Measurements from ENCODE around the gene LTB4R2. TPM values are rescaled to one million over a fixed set of nuclear protein-coding genes. Genes with fewer than 3 reads are reported as not detected.

LTB4R2 gene
- total and polyA plus RNA-seq, 3 experiments from 2014 or later, result 2.6 to 8.7 (median 8.3) TPM

DNA sequence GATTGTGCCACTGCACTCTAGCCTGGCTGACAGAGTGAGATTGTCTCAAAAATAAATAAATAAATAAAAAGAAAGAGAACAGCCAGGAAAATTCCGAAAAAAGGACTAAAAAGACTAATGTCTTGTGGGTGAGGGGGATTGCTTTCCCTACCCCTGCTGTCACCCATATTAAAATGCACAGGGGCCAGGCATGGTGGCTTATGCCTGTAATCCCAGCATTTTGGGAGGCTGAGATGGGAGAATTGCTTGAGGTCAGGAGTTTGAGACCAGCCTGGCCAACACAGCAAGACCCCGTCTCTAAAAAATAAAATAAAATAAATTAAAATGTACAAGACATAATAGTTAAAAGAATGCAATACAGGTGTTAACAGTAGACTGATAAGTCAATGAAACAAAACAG lies 16.4 kb upstream of the LTB4R2 start:
- Mint-ChIP-seq H3K27me3 (no peaks in the 10 kb centered on the region), H3K4me1 (peaks cover 16 to 36% (median 17%) of the 10 kb centered on the region in 3 donors), H3K9me3 (no peaks in the 10 kb centered on the region), H3K4me3 (no peak overlapping the region), H3K36me3 (peaks cover 5 to 71% (median 18%) of the 10 kb centered on the region in 3 donors), H3K27ac (no peak overlapping the region)
- CTCF ChIA-PET, result interaction anchor here (1.0 to 4.5 kb wide), 4 partner anchors 14 to 49 kb away, joined by 3 to 33 read pairs (median 8); partner anchors contain the start of genes CIDEB and TINF2
- Histone ChIP-seq H3K4me3 (ENCODE audit: low read length) (no peak overlapping the region), H3K36me3 (ENCODE audit: insufficient read depth, low read length) (peaks cover 39% of the 10 kb centered on the region), H3K4me1 (ENCODE audit: insufficient read depth, low read length) (peaks cover 20% of the 10 kb centered on the region), H3K27ac (ENCODE audit: low read depth, low read length) (no peak overlapping the region), H3K9me3 (ENCODE audit: low read length) (no peaks in the 10 kb centered on the region), H3K27me3 (ENCODE audit: insufficient read depth, low read length, poor library complexity, severe bottlenecking) (no peaks in the 10 kb centered on the region)
- no peak for DNase-seq
- POLR2A ChIA-PET, result interaction anchor here (0.5 kb wide), 1 partner anchor 11 kb away, joined by 4 read pairs; no protein-coding TSS in a partner anchor

DNA sequence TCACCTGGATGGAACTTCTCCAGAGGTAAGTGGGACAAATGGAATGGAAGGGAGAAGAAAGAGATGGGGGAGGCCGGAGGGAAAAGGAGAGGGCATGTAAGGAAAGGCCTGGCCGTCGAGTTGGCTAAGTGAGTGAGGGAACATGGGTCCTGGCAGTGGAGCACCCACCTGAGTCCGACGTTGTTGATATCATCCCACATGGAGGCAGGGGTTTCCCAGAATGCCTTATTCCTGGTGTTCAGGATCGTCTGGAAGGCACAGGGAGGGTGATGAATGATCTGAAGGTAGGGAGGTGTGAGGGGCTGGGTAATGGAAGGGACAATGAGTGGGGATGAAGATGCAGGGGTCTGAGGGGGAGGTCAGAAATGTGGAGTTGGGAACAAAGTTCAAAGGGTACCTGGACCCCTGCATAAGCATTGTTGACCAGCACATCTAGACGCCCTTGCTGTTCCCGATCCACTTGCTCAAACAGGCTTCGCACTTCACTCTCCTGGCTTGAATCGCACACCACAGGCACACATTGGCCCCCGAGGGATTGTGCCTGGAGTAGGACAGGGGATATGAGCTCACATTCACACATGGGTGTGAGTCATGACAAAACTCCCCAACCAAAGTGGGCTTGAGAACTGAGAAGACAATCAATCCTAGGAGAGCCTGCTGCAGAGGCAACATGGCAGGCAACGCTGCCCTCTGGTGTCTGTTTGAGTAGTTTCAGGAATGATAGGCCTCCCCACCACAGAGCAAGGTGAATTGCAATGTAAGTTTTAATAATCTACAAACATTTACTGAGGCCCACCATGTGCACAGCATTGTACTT lies 13.4 kb upstream of the LTB4R2 start:
- ChIA-PET CTCF (interaction anchor here (0.5 to 10.5 kb wide), 13 partner anchors 13 to 187 kb away, joined by 3 to 151 read pairs (median 6); partner anchors contain the start of genes ADCY4, CIDEB, LTB4R and LTB4R2), POLR2A (interaction anchor here (0.5 to 4.4 kb wide), 2 partner anchors 31 to 54 kb away, joined by 3 to 30 read pairs; partner anchors contain the start of gene TINF2)
- Histone ChIP-seq H3K36me3 (ENCODE audit: insufficient read depth, low read length) (peaks cover 25% of the 10 kb centered on the region), H3K27me3 (ENCODE audit: insufficient read depth, low read length, poor library complexity, severe bottlenecking) (no peaks in the 10 kb centered on the region), H3K4me3 (ENCODE audit: low read length) (no peak overlapping the region), H3K9me3 (ENCODE audit: low read length) (no peaks in the 10 kb centered on the region), H3K4me1 (ENCODE audit: insufficient read depth, low read length) (peaks cover 45% of the 10 kb centered on the region), H3K27ac (ENCODE audit: low read depth, low read length) (no peak overlapping the region)
- peaks cover 39 to 50% (median 46%) of the 10 kb centered on the region in 3 donors for H3K4me1 Mint-ChIP-seq
- no peaks in the 10 kb centered on the region for H3K9me3 Mint-ChIP-seq
- H3K27me3 Mint-ChIP-seq, result no peaks in the 10 kb centered on the region
- H3K27ac Mint-ChIP-seq, result peak overlapping the region; percentile 50 to 97 (median 84)
- DNase-seq, result peak; percentile 52 to 80 (median 68)
- peak overlapping the region in 3 of 7 donors; percentile 5 to 63 (median 61) for H3K4me3 Mint-ChIP-seq
- H3K36me3 Mint-ChIP-seq, result peaks cover 5 to 63% (median 7%) of the 10 kb centered on the region in 3 donors

DNA sequence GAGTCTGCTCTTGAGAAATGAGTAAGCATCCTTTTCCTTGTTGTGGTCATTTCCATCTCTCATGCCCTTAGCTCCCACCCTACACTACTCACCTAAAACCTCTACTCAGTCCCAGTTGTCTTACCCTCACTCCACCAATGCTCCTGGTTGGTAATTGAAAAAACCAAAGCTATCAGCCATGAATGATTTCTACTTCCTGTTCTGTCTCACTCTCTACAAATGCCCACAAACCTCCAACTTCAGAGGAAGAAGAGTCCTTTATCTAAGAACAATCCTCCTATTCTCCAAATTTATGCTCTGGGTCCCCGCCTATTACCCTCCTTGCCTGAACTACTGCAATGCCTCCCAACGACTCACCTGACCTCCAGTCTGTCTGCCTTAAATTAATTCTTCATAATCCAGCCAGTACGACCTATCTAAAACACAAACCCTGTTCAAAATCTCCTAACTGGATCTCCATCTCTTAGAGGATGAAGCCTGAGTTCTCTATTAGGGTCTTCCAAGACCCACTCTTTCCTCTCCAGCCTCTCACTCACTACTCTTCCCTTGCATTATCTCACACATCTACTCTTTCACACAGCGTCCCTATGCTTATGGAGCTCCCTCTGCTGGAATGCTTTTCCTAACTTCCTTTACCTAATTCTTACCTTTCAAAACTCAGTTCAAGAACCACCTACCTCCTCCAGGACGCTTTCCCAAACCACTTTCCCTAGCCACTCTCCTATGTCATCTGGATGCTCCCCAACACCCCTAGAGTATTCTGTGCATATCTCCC lies 12.6 kb upstream of the LTB4R2 start:
- no peaks in the 10 kb centered on the region for H3K9me3 Mint-ChIP-seq

DNA sequence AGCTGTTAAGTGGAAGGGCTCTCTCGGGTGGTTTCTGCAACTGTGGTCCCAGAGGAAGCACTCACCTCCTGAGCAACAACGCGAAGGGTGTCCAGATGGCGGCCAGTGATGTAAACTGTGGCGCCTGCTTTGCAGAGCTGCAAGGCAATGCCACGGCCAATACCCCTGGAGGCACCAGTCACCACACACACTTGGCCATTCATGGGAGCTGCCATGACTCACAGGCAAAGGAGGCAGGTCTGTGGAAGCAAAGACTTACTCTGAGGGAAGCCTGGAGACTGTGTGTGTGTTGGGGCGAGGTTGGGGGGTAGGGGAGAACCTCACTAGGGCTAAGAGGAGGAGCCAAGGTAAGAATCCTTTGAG lies 11.1 kb upstream of the LTB4R2 start:
- H3K4me1 ChIP-seq (ENCODE audit: insufficient read depth, low read length), result peaks cover 47% of the 10 kb centered on the region
- H3K4me1 Mint-ChIP-seq, result peaks cover 41 to 59% (median 54%) of the 10 kb centered on the region in 3 donors
- peaks cover 10 to 70% (median 16%) of the 10 kb centered on the region in 3 donors for H3K36me3 Mint-ChIP-seq
- no peaks in the 10 kb centered on the region for H3K27me3 ChIP-seq (ENCODE audit: insufficient read depth, low read length, poor library complexity, severe bottlenecking)
- H3K27me3 Mint-ChIP-seq, result no peaks in the 10 kb centered on the region
- DNase-seq, result no peak
- CTCF ChIA-PET, result interaction anchor here (1.2 to 17.7 kb wide), 10 partner anchors 8 to 284 kb away, joined by 3 to 265 read pairs (median 6); partner anchors contain the start of genes ADCY4, CIDEB, IRF9 and LTB4R
- no peaks in the 10 kb centered on the region for H3K9me3 Mint-ChIP-seq
- H3K27ac Mint-ChIP-seq, result peak overlapping the region in 7 of 8 donors; percentile 94 to 99 (median 96)
- H3K4me3 Mint-ChIP-seq, result peak overlapping the region; percentile 89 to 97 (median 92)
- H3K4me3 ChIP-seq (ENCODE audit: low read length), result peak overlapping the region; percentile 83
- H3K9me3 ChIP-seq (ENCODE audit: low read length), result no peaks in the 10 kb centered on the region
- peaks cover 36% of the 10 kb centered on the region for H3K36me3 ChIP-seq (ENCODE audit: insufficient read depth, low read length)
- POLR2A ChIA-PET, result interaction anchor here (0.7 to 4.4 kb wide), 5 partner anchors 11 to 130 kb away, joined by 3 to 30 read pairs (median 13); partner anchors contain the start of genes CBLN3, KHNYN, LTB4R2 and MDP1
- peak overlapping the region; percentile 79 for H3K27ac ChIP-seq (ENCODE audit: low read depth, low read length)

More for the DNA sequence above, 12.6 kb upstream of the LTB4R2 start:
- Mint-ChIP-seq H3K4me1 (peaks cover 41 to 57% (median 54%) of the 10 kb centered on the region in 3 donors), H3K27me3 (no peaks in the 10 kb centered on the region), H3K27ac (peak overlapping the region in 7 of 8 donors; percentile 50 to 97 (median 86)), H3K4me3 (peak overlapping the region in 1 of 7 donors; percentile 61), H3K36me3 (peaks cover 5 to 63% (median 13%) of the 10 kb centered on the region in 3 donors)
- Histone ChIP-seq H3K4me1 (ENCODE audit: insufficient read depth, low read length) (peaks cover 47% of the 10 kb centered on the region), H3K27ac (ENCODE audit: low read depth, low read length) (no peak overlapping the region), H3K4me3 (ENCODE audit: low read length) (no peak overlapping the region), H3K36me3 (ENCODE audit: insufficient read depth, low read length) (peaks cover 28% of the 10 kb centered on the region), H3K27me3 (ENCODE audit: insufficient read depth, low read length, poor library complexity, severe bottlenecking) (no peaks in the 10 kb centered on the region), H3K9me3 (ENCODE audit: low read length) (no peaks in the 10 kb centered on the region)
- DNase-seq, result no peak
- CTCF ChIA-PET, result interaction anchor here (0.7 to 10.5 kb wide), 13 partner anchors 12 to 190 kb away, joined by 3 to 151 read pairs (median 6); partner anchors contain the start of genes ADCY4, CIDEB, LTB4R and LTB4R2
- POLR2A ChIA-PET, result interaction anchor here (0.5 to 4.4 kb wide), 3 partner anchors 32 to 134 kb away, joined by 3 to 30 read pairs (median 4); partner anchors contain the start of gene TINF2

DNA sequence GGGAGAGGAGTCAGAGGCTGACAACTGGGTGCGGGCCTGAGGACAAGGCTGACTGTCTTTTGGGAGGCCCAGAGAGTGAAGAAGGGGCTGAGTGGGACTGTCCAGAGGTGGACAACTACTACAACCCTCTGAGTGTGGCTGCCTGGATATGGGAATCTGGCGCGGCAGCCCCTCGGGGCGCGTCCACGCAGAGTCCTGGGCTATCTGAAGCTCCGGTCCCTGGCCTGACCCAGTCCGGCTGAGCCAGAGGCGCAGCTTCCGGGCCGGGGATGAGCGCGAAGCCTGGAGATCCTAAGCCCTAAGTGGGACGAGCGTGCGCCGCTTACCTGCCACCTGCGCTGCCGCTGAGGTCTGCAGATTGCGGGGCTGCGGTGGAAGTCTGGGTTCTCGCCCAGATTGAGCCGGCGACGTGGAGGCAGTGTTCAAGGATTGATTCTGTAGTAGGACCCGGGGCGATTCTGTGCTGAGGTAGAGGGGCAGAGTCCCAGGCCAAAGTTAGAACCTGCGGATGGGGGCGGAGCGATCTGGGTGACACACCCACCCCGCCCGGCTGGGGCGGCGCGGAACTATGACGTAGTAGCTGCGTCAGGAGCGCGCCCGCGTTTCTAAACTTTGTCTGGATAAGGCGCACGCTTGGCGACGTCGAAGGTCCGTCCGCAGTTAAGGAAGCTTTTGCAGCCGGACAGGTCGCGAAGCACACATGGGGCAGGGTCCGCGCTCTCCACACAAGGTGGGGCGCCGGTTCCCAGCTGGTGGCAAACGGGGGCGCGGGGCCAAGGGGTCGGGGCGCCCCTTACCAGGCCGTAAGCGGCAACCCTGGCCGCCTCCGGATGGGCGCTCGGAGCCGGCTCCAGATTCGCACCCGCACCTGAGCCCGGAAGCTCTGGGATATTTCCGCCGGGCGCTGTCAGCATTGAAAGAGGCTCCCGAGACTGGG lies 10.4 kb upstream of the LTB4R2 start, which contains the start of the genes DHRS1 and NOP9:
DHRS1 (minus strand) TSS at position 526 of the 937 bp plus-strand sequence. CDS start 674 bp downstream, outside the sequence.
NOP9 (plus strand) TSS at position 596 of the 937 bp plus-strand sequence; CDS start at position 701, 105 bp downstream.
- Histone ChIP-seq H3K4me1 (ENCODE audit: insufficient read depth, low read length) (peaks cover 47% of the 10 kb centered on the region), H3K9me3 (ENCODE audit: low read length) (no peaks in the 10 kb centered on the region), H3K4me3 (ENCODE audit: low read length) (peak within 1 kb of the TSS; percentile 83), H3K27me3 (ENCODE audit: insufficient read depth, low read length, poor library complexity, severe bottlenecking) (no peaks in the 10 kb centered on the region), H3K36me3 (ENCODE audit: insufficient read depth, low read length) (peaks cover 42% of the 10 kb centered on the region), H3K27ac (ENCODE audit: low read depth, low read length) (peak within 1 kb of the TSS; percentile 79)
- DNase-seq, result peak; percentile 87 to 93 (median 89)
- POLR2A ChIA-PET, result interaction anchor here (0.9 to 4.4 kb wide), 8 partner anchors 11 to 185 kb away, joined by 3 to 30 read pairs (median 6); partner anchors contain the start of genes CBLN3, DCAF11, KHNYN and LTB4R2
- Mint-ChIP-seq H3K36me3 (peaks cover 10 to 71% (median 19%) of the 10 kb centered on the region in 3 donors), H3K4me3 (peak within 1 kb of the TSS; percentile 89 to 97 (median 92)), H3K9me3 (no peaks in the 10 kb centered on the region), H3K27me3 (no peaks in the 10 kb centered on the region), H3K27ac (peak within 1 kb of the TSS; percentile 94 to 99 (median 96)), H3K4me1 (peaks cover 41 to 59% (median 54%) of the 10 kb centered on the region in 3 donors)
- CTCF ChIA-PET, result interaction anchor here (1.1 to 17.7 kb wide), 12 partner anchors 9 to 285 kb away, joined by 3 to 265 read pairs (median 6); partner anchors contain the start of genes ADCY4, CIDEB, IRF9 and LTB4R

DNA sequence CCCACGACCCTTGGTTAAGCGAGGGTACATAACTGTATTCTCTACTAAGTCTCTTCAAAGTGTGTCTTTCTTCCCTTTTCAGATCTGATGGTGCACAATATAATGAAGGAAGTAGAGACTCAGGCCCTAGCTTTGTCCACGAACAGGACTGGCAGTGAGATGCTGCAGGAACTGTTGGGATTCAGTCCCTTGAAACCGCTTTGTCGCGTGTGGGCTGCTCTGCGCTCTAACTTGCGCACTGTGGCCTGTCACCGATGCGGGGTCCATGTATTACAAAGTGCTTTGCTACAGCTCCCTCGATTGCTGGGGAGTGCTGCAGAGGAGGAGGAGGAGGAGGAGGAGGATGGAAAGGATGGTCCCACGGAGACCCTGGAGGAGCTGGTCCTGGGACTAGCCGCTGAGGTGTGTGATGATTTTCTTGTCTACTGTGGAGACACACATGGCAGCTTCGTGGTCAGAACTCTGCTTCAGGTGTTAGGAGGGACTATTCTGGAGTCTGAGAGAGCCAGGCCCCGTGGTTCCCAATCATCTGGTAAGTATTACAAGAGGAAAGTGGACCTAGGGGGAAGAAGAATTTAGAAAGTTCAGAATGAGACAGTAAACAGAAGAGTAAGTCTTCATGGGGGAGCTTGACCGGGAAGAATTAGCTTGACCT lies 9.5 kb upstream of the LTB4R2 start:
- DNase-seq, result no peak
- H3K9me3 ChIP-seq (ENCODE audit: low read length), result no peaks in the 10 kb centered on the region
- peaks cover 47% of the 10 kb centered on the region for H3K4me1 ChIP-seq (ENCODE audit: insufficient read depth, low read length)
- peak overlapping the region; percentile 79 for H3K27ac ChIP-seq (ENCODE audit: low read depth, low read length)
- ChIA-PET CTCF (interaction anchor here (1.1 to 17.7 kb wide), 9 partner anchors 9 to 140 kb away, joined by 3 to 265 read pairs (median 6); partner anchors contain the start of genes ADCY4, CIDEB, IRF9 and LTB4R), POLR2A (interaction anchor here (0.9 to 4.4 kb wide), 9 partner anchors 10 to 186 kb away, joined by 3 to 30 read pairs (median 6); partner anchors contain the start of genes CBLN3, DCAF11, KHNYN and LTB4R)
- H3K27me3 ChIP-seq (ENCODE audit: insufficient read depth, low read length, poor library complexity, severe bottlenecking), result no peaks in the 10 kb centered on the region
- Mint-ChIP-seq H3K9me3 (no peaks in the 10 kb centered on the region), H3K36me3 (peaks cover 10 to 71% (median 25%) of the 10 kb centered on the region in 3 donors), H3K27me3 (no peaks in the 10 kb centered on the region), H3K4me1 (peaks cover 41 to 59% (median 54%) of the 10 kb centered on the region in 3 donors), H3K4me3 (peak overlapping the region; percentile 89 to 97 (median 92)), H3K27ac (peak overlapping the region; percentile 94 to 99 (median 96))
- peaks cover 52% of the 10 kb centered on the region for H3K36me3 ChIP-seq (ENCODE audit: insufficient read depth, low read length)
- H3K4me3 ChIP-seq (ENCODE audit: low read length), result peak overlapping the region; percentile 83
